ENCODE measurements around the gene PSAPL1. TPM values are rescaled to one million over a fixed set of nuclear protein-coding genes. Genes with fewer than 3 reads are reported as not detected.

PSAPL1 gene
- total RNA-seq, 3 donors from 2014 or later = 0.15 TPM; not detected in 2

- DNase-seq (ENCODE audit: low spot score in 2 of 2) = peak in 1 of 2 donors; percentile 22
- Histone ChIP-seq H3K4me3 (no peak overlapping the region), H3K9me3 (no peaks in the 10 kb centered on the region), H3K27ac (no peak overlapping the region), H3K4me1 (no peaks in the 10 kb centered on the region), H3K36me3 (no peaks in the 10 kb centered on the region), H3K27me3 (peaks cover 0 to 41% of the 10 kb centered on the region in 2 donors)
- TF ChIP-seq, protein P1, sequence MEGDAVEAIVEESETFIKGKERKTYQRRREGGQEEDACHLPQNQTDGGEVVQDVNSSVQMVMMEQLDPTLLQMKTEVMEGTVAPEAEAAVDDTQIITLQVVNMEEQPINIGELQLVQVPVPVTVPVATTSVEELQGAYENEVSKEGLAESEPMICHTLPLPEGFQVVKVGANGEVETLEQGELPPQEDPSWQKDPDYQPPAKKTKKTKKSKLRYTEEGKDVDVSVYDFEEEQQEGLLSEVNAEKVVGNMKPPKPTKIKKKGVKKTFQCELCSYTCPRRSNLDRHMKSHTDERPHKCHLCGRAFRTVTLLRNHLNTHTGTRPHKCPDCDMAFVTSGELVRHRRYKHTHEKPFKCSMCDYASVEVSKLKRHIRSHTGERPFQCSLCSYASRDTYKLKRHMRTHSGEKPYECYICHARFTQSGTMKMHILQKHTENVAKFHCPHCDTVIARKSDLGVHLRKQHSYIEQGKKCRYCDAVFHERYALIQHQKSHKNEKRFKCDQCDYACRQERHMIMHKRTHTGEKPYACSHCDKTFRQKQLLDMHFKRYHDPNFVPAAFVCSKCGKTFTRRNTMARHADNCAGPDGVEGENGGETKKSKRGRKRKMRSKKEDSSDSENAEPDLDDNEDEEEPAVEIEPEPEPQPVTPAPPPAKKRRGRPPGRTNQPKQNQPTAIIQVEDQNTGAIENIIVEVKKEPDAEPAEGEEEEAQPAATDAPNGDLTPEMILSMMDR (IDR thresholded peaks at IDR 0.05) = no peak
- TF ChIP-seq POLR2A (IDR thresholded peaks at IDR 0.05) (no peak), POLR2AphosphoS5 (IDR thresholded peaks at IDR 0.05) (no peak)
- intact Hi-C loops (cut with DNase I; ENCODE audit: low total_unique reads) = no loop called here
Observed at GRCh38 chr4:7398788-7399439, 35.8 kb downstream of the PSAPL1 start.

GRCh38 chr4:7398104-7398423 is 36.7 kb downstream of the PSAPL1 start:
- TF ChIP-seq POLR2AphosphoS5 (IDR thresholded peaks at IDR 0.05) (no peak), POLR2A (IDR thresholded peaks at IDR 0.05) (no peak)
- TF ChIP-seq, protein P1 (IDR thresholded peaks at IDR 0.05) = no peak
- Histone ChIP-seq H3K27ac (peak overlapping the region; percentile 72 to 75), H3K4me3 (no peak overlapping the region), H3K27me3 (peaks cover 0 to 43% of the 10 kb centered on the region in 2 donors), H3K9me3 (no peaks in the 10 kb centered on the region), H3K4me1 (no peaks in the 10 kb centered on the region), H3K36me3 (no peaks in the 10 kb centered on the region)
- intact Hi-C loops (cut with DNase I; ENCODE audit: low total_unique reads) = no loop called here
- DNase-seq (ENCODE audit: low spot score in 2 of 2) = peak; percentile 47 to 80

DNA sequence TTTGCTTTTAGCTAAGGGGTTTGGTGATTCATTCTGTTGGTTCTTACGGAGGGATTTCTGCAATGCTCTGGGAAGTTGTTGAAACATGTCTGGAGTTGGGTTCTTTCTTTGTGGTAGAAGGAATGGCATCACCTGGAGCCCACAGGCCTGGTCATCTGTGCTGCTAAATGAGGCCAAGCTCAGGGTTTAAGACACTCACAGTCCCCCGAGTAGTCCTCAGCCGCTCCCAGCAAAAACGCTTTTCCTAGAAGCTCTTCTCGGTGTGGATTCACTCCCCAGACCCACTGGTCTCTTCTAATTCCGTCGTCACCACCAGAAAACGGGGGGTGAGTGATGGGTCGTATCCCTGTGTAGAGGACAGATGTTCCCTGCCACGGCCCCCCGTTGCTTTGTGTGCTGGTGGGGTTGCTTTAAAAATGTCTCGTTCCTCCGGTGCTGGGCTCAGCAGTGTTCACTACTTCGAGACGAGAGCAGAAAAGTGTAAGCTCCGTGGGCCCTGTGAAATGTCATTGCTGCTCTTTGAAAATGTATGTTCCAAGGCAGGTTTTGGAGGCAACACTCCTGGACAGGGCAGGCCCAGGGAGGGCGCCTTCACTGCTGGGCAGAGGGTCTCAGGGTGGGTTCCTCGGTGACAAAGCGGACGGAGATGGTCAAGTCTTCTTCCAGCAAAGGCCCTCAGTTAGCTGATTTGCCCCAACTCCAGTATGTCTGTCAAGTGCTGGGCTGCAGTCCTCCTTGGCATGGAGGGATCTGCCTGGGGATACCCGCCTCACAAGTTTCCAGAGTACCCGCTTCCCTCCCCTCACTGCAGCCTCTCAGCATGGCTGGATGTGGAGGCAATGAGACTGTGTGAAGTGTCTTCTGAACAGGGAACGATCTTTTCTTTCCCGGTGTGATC is 37.3 kb downstream of the PSAPL1 start:
- H3K4me1 ChIP-seq = no peaks in the 10 kb centered on the region
- no peaks in the 10 kb centered on the region for H3K9me3 ChIP-seq
- H3K27me3 ChIP-seq = peaks cover 0 to 48% of the 10 kb centered on the region in 2 donors
- TF ChIP-seq POLR2A (IDR thresholded peaks at IDR 0.05) (no peak), POLR2AphosphoS5 (IDR thresholded peaks at IDR 0.05) (no peak)
- TF ChIP-seq, protein P1 (IDR thresholded peaks at IDR 0.05) = no peak
- no peak overlapping the region for H3K4me3 ChIP-seq
- peak; percentile 33 to 69 for DNase-seq (ENCODE audit: low spot score in 2 of 2)
- intact Hi-C loops (cut with DNase I; ENCODE audit: low total_unique reads) = no loop called here
- no peaks in the 10 kb centered on the region for H3K36me3 ChIP-seq
- peak overlapping the region; percentile 72 to 75 for H3K27ac ChIP-seq

- H3K9me3 ChIP-seq = no peaks in the 10 kb centered on the region
- H3K27ac ChIP-seq = peak overlapping the region; percentile 20 to 72
- H3K27me3 ChIP-seq = peaks cover 0 to 56% of the 10 kb centered on the region in 2 donors
- intact Hi-C loops (cut with DNase I; ENCODE audit: low total_unique reads) = no loop called here
- DNase-seq (ENCODE audit: low spot score in 2 of 2) = peak in 1 of 2 donors; percentile 13
- TF ChIP-seq POLR2A (IDR thresholded peaks at IDR 0.05) = no peak
- TF ChIP-seq POLR2AphosphoS5 (IDR thresholded peaks at IDR 0.05) = no peak
- TF ChIP-seq, protein P1 (IDR thresholded peaks at IDR 0.05) = no peak
- H3K36me3 ChIP-seq = no peaks in the 10 kb centered on the region
- no peak overlapping the region for H3K4me3 ChIP-seq
- H3K4me1 ChIP-seq = no peaks in the 10 kb centered on the region
Observed at GRCh38 chr4:7396186-7396910, 38.4 kb downstream of the PSAPL1 start.
